Activated CD8-positive, alpha-beta T cell treated with anti-CD3 and anti-CD28 coated beads for 36 hours (primary cell): Measurements from ENCODE around the gene TULP1. TPM values are rescaled to one million over a fixed set of nuclear protein-coding genes. Genes with fewer than 3 reads are reported as not detected.
"Not testable (repeated sequence)": the region's sequence is repeated elsewhere in the genome, so short reads cannot be mapped to it uniquely, and the experiment has no call there.

ENCODE experiments used
- ATAC-seq: fragments of 200-7000 bp; cut with Tn5 transposase; one replicate; pipeline ENCODE4 v1.10.0; 2021; ENCODE audit warnings: mild to moderate bottlenecking, moderate library complexity
- CTCF ChIA-PET: fragments of 350-600 bp; sonication (Branson Sonifier 250); formaldehyde crosslinking; loops from one replicate; lab custom pipeline; 2021; ENCODE audit warnings: antibody characterized with exemption; lab: Charles Lee
- POLR2A ChIA-PET: fragments of 350-600 bp; sonication (Branson Sonifier 250); formaldehyde crosslinking; loops from one replicate; lab custom pipeline; 2021; ENCODE audit warnings: antibody characterized with exemption; lab: Charles Lee
- DNase-seq: peaks from one replicate; pipeline ENCODE4 v3.0.0-alpha.2; 2020
- H3K27ac Mint-ChIP-seq: one replicate; pipeline ENCODE4 v1.8.0; 2021; ENCODE audit warnings: mild to moderate bottlenecking, mixed read lengths
- H3K27me3 Mint-ChIP-seq: one replicate; pipeline ENCODE4 v1.8.0; 2021; ENCODE audit warnings: mixed read lengths
- H3K36me3 Mint-ChIP-seq: one replicate; pipeline ENCODE4 v1.8.0; 2021; ENCODE audit warnings: low read depth, mixed read lengths
- H3K4me1 Mint-ChIP-seq: one replicate; pipeline ENCODE4 v1.8.0; 2021; ENCODE audit warnings: low read depth, mixed read lengths
- H3K4me3 Mint-ChIP-seq: one replicate; pipeline ENCODE4 v1.8.0; 2021; ENCODE audit warnings: mild to moderate bottlenecking, moderate library complexity, mixed read lengths
- H3K9me3 Mint-ChIP-seq: one replicate; pipeline ENCODE4 v1.8.0; 2021; ENCODE audit warnings: mixed read lengths
- CTCF ChIP-seq: fragments of 200-600 bp; IDR thresholded peaks from one replicate; pipeline ENCODE4 v1.8.0; 2022; ENCODE audit warnings: antibody characterized with exemption, mild to moderate bottlenecking
- intact Hi-C: fragments of 100-400 bp; cut with micrococcal nuclease; formaldehyde crosslinking; loops from one replicate; pipeline ENCODE4 v1.10.0; 2022
- total RNA-seq, 2 experiments: library from RNA; stranded (reverse); gene quantifications; one replicate each; pipeline ENCODE4 v1.2.3, GENCODE V29; 2021

TULP1 gene
- total RNA-seq, 2 experiments from 2014 or later, result not detected

GRCh38 chr6:35547676-35548075, 35.0 kb upstream of the TULP1 start:
- CTCF ChIA-PET, result interaction anchor here (0.6 to 2.1 kb wide), 3 partner anchors 25 to 209 kb away, joined by 3 to 7 read pairs (median 4); no protein-coding TSS in a partner anchor
- Mint-ChIP-seq H3K27me3 (no peaks in the 10 kb centered on the region), H3K9me3 (peaks cover 9% of the 10 kb centered on the region), H3K4me3 (no peak overlapping the region), H3K36me3 (peaks cover 3% of the 10 kb centered on the region), H3K27ac (no peak overlapping the region), H3K4me1 (peaks cover 6% of the 10 kb centered on the region)
- DNase-seq (no peak), ATAC-seq (no peak)
- TF ChIP-seq CTCF, result no peak
- intact Hi-C loops, result no loop called here
- POLR2A ChIA-PET, result no interaction called here

GRCh38 chr6:35544769-35545361, 32.2 kb upstream of the TULP1 start:
- Mint-ChIP-seq H3K4me3 (no peak overlapping the region), H3K36me3 (no peaks in the 10 kb centered on the region), H3K9me3 (peaks cover 3% of the 10 kb centered on the region), H3K4me1 (peaks cover 2% of the 10 kb centered on the region), H3K27ac (no peak overlapping the region), H3K27me3 (no peaks in the 10 kb centered on the region)
- no peak for TF ChIP-seq CTCF
- intact Hi-C loops, result no loop called here
- POLR2A ChIA-PET, result no interaction called here
- ATAC-seq, result no peak
- CTCF ChIA-PET, result interaction anchor here (2.1 kb wide), 1 partner anchor 22 kb away, joined by 8 read pairs; no protein-coding TSS in a partner anchor
- DNase-seq, result no peak

- no peak for TF ChIP-seq CTCF
- H3K27me3 Mint-ChIP-seq, result no peaks in the 10 kb centered on the region
- no peak overlapping the region for H3K4me3 Mint-ChIP-seq
- no peaks in the 10 kb centered on the region for H3K36me3 Mint-ChIP-seq
- ATAC-seq (no peak), DNase-seq (no peak)
- ChIA-PET CTCF (interaction anchor here (2.1 to 4.6 kb wide), 2 partner anchors 9 to 21 kb away, joined by 8 to 29 read pairs; no protein-coding TSS in a partner anchor), POLR2A (interaction anchor here (1.2 kb wide), 1 partner anchor 27 kb away, joined by 3 read pairs; no protein-coding TSS in a partner anchor)
- intact Hi-C loops, result no loop called here
- no peak overlapping the region for H3K27ac Mint-ChIP-seq
- peaks cover 2% of the 10 kb centered on the region for H3K4me1 Mint-ChIP-seq
- H3K9me3 Mint-ChIP-seq, result no peaks in the 10 kb centered on the region
Observed at GRCh38 chr6:35543459-35544193, 30.9 kb upstream of the TULP1 start.

GRCh38 chr6:35541836-35542235, 29.1 kb upstream of the TULP1 start:
- Mint-ChIP-seq H3K4me1 (peaks cover 2% of the 10 kb centered on the region), H3K4me3 (no peak overlapping the region), H3K27me3 (no peaks in the 10 kb centered on the region), H3K27ac (no peak overlapping the region), H3K36me3 (no peaks in the 10 kb centered on the region), H3K9me3 (no peaks in the 10 kb centered on the region)
- intact Hi-C loops, result no loop called here
- ChIA-PET CTCF (interaction anchor here (1.0 to 4.6 kb wide), 5 partner anchors 9 to 195 kb away, joined by 3 to 29 read pairs (median 4); partner anchors contain the start of gene ARMC12), POLR2A (interaction anchor here (1.0 kb wide), 1 partner anchor 45 kb away, joined by 3 read pairs; the partner anchor contains the start of gene TEAD3)
- TF ChIP-seq CTCF, result no peak
- ATAC-seq, result no peak
- DNase-seq, result no peak

DNA sequence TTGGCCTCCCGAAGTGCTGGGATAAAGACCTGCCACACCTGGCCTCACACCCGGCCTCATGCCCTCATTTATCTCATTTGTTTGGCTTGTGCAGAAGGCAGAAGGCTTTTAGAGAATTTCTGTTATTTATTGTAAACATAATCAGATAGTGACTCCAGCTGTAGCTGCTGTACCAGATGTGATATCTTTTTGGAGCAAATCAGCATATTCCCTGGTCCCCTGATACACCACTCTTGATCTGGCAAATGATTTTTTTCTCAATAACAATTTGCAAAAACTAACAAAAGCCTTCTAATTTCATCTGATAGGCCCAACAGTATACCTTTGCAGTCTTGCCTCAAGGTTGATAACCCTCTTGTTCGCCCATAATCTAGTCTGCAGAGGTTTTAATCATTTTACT, 26.5 kb upstream of the TULP1 start:
- H3K4me1 Mint-ChIP-seq, result peaks cover 5% of the 10 kb centered on the region
- H3K9me3 Mint-ChIP-seq, result no peaks in the 10 kb centered on the region
- peaks cover 3% of the 10 kb centered on the region for H3K27me3 Mint-ChIP-seq
- no peak overlapping the region for H3K4me3 Mint-ChIP-seq
- no peak for TF ChIP-seq CTCF
- DNase-seq (no peak), ATAC-seq (no peak)
- POLR2A ChIA-PET, result no interaction called here
- H3K36me3 Mint-ChIP-seq, result no peaks in the 10 kb centered on the region
- CTCF ChIA-PET, result no interaction called here
- no peak overlapping the region for H3K27ac Mint-ChIP-seq
- intact Hi-C loops, result no loop called here

- POLR2A ChIA-PET, DNase-seq, H3K27me3 Mint-ChIP-seq, ATAC-seq, H3K27ac Mint-ChIP-seq, H3K9me3 Mint-ChIP-seq, H3K4me3 Mint-ChIP-seq, intact Hi-C loops, H3K4me1 Mint-ChIP-seq, H3K36me3 Mint-ChIP-seq: not testable (repeated sequence)
- CTCF ChIA-PET, result interaction anchor here (1.5 to 2.1 kb wide), 4 partner anchors 13 to 201 kb away, joined by 3 to 9 read pairs (median 8); partner anchors contain the start of gene ARMC12
Observed at GRCh38 chr6:35535847-35536246, 23.2 kb upstream of the TULP1 start.
